ENCODE data around the gene MRGPRX2.

MRGPRX2 gene

GRCh38 chr11:19060629-19061028, at the start of gene MRGPRX2:
Gene MRGPRX2, minus strand, starts transcription at chr11:19060717. Its CDS starts 4,315 bp downstream, at chr11:19056402.
- H3K4me3 ChIP-seq (ENCODE audit: low read depth, low read length): no peak within 1 kb of the TSS

GRCh38 chr11:19110295-19110694, 49.8 kb upstream of the MRGPRX2 start:
- TF ChIP-seq CTCF (IDR thresholded peaks at IDR 0.05; ENCODE audit: low read depth, low read length): no peak

More at GRCh38 chr11:19060629-19061028, at the start of gene MRGPRX2:
- TF ChIP-seq CTCF (IDR thresholded peaks at IDR 0.05; ENCODE audit: low read depth, low read length): no peak

GRCh38 chr11:19107125-19107524, 46.6 kb upstream of the MRGPRX2 start:
- H3K4me3 ChIP-seq (ENCODE audit: low read depth, low read length): no peak overlapping the region
- TF ChIP-seq CTCF (IDR thresholded peaks at IDR 0.05; ENCODE audit: low read depth, low read length): no peak

More at GRCh38 chr11:19110295-19110694, 49.8 kb upstream of the MRGPRX2 start:
- no peak overlapping the region for H3K4me3 ChIP-seq (ENCODE audit: low read depth, low read length)

GRCh38 chr11:19105011-19105410, 44.5 kb upstream of the MRGPRX2 start:
- H3K4me3 ChIP-seq (ENCODE audit: low read depth, low read length): no peak overlapping the region
- no peak for TF ChIP-seq CTCF (IDR thresholded peaks at IDR 0.05; ENCODE audit: low read depth, low read length)

- TF ChIP-seq CTCF (IDR thresholded peaks at IDR 0.05; ENCODE audit: low read depth, low read length): no peak
These were observed 42.0 kb upstream of the MRGPRX2 start for GRCh38 chr11:19102521-19102900.

GRCh38 chr11:19101796-19102520, 41.4 kb upstream of the MRGPRX2 start:
- no peak overlapping the region for H3K4me3 ChIP-seq (ENCODE audit: low read depth, low read length)
- TF ChIP-seq CTCF (IDR thresholded peaks at IDR 0.05; ENCODE audit: low read depth, low read length): no peak

More at GRCh38 chr11:19102521-19102900, 42.0 kb upstream of the MRGPRX2 start:
- no peak overlapping the region for H3K4me3 ChIP-seq (ENCODE audit: low read depth, low read length)

- H3K4me3 ChIP-seq (ENCODE audit: low read depth, low read length): no peak overlapping the region
- TF ChIP-seq CTCF (IDR thresholded peaks at IDR 0.05; ENCODE audit: low read depth, low read length): no peak
These were observed 40.4 kb upstream of the MRGPRX2 start for GRCh38 chr11:19100885-19101284.
